HG03521 (cell line): ENCODE results near the gene PITPNM3.
"Not testable (repeated sequence)": the region's sequence is repeated elsewhere in the genome, so short reads cannot be mapped to it uniquely, and the experiment has no call there.

Experiments used
- ATAC-seq: cut with Tn5 transposase; IDR thresholded peaks from one replicate; pipeline ENCODE4 v1.9.1; 2021; ENCODE audit warnings: mild to moderate bottlenecking, moderate library complexity; ENCODE audit not compliant: unreplicated experiment

PITPNM3 gene

GRCh38 chr17:6483507-6483906 lies 72.8 kb downstream of the PITPNM3 start:
- no peak for ATAC-seq

GRCh38 chr17:6482796-6483195 lies 73.6 kb downstream of the PITPNM3 start:
- ATAC-seq = not testable (repeated sequence)

- ATAC-seq = no peak
Observed at GRCh38 chr17:6482105-6482455, 74.3 kb downstream of the PITPNM3 start.

DNA sequence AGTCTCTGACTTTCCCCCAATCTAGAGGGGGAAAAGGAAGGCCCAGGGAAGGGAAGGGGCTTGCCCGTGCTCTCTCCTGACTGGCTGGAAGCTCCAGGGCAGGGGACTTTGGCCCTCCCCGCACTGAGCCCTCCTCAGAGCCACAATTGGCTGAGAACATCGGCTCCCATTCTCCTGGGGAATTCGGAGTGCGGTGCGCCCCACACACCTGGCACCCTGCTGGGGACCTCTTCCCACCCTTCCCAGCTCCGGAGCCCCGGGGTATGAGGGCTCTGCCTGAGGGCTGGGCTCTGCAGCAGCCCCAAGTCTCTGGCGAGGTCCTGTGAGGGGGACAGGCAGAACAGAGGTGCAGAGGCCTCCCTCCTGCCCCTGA lies 76.1 kb downstream of the PITPNM3 start:
- ATAC-seq = no peak

DNA sequence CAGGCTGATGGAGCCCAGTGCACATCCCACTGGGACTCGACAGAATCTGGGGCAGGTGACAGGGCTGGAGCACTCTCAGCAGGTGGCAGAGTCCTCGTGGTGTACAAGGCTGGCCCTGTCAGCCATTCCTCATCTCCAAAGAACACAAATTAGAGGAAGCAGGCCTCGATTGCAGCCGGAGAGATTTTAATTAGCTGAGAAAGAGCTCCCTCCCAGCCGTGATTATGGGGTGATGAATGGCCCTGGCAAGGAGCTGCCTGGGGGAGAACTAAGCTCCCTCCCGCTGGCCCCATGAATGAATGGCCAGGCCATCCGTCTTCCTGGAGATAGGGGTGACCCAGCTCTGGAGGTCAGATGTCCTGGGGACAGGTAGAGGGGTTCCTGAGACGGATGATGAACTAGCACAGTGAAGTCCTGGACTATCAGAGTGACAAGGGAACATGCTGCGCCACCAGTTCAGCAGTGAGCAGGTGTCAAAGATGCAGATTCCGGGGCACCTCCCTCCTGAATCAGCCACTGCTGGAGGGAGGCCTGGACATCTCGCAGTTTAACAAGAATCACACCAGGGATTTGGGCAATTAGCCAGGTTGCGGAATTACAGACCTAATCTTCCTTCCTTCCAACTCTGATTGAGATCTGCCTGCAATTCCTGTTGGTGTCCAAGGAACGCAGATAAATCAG lies 76.6 kb downstream of the PITPNM3 start:
- ATAC-seq = no peak

DNA sequence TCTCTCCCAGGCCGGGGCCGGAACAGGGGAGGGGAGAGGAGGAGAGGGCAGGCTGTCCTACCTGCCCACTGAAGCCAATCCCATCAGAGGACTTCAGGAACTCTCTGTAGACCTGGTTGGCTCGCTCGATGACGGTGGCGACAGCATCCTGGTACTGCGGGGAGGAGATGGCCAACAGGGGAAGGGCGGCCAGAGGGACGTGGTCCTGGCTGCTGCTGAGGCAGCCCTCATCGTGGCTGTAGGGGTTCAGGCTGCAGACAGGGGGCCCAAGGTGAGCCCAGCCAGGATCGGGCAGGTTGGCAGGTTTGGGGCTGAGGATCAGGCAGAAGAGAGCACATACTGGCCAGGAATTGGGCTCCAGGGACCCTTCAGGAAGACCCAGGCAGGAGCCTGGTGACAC lies 77.9 kb downstream of the PITPNM3 start:
- no peak for ATAC-seq

DNA sequence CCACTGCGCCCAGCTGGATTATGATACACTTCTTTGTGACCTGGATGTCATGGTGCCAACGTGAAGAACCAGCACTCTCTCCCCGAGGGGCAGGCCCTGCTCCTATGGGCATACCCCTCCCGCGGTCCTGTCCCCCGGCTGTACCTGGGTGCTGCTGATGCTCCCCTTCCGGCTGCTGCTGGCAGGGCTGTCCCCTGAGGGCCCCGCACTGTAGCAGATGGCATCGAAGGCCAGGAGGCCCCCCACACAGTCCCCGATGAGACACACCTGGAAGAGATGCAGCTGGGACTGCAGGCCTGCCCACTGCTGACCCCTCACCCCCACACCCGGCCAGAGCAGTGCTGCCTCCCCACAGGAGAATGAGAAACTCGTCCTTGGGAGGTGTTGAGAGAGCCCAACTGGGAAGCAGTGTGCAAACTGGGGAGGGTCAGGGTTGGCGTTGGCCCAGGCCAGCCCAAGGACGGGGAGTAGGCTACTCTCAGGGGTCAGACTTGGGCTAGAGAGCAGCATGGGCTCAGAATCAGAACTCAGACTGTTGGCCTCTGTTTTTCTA lies 78.4 kb downstream of the PITPNM3 start:
- ATAC-seq = no peak

GRCh38 chr17:6476810-6477179 lies 79.6 kb downstream of the PITPNM3 start:
- ATAC-seq = no peak

DNA sequence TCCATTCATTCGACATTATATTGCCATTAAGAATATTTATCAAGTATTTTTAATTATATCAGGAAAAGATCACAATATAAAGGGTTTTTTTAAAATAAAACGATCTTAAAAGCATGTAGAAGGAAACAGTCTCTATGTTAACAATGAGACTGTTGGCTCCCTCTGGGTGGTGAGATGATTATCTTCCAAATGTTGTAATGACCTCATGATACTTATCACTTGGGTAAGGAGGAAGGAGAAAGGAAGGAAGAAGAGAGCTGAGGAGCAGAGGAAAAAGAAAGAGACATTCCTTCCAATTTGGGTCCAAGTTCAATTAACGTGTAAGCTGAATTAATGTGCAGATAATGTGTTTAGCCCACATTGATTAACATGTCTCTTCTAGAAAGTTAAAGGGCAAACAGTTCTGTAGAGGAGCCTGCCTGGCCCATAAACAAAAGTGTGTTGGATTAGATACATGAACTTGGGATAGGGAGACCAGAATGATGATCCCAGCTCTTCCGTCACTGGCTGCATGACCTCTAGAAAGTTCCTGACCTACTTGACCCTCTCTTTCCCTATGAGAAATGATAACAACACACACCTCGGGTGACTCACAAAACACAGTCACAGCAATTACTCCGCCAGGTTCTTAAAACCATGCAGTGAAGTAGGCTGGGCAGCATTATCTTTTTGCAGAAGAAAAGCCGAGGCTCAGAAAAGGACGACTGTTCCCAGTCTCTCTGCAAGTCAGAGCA lies 80.1 kb downstream of the PITPNM3 start:
- no peak for ATAC-seq

DNA sequence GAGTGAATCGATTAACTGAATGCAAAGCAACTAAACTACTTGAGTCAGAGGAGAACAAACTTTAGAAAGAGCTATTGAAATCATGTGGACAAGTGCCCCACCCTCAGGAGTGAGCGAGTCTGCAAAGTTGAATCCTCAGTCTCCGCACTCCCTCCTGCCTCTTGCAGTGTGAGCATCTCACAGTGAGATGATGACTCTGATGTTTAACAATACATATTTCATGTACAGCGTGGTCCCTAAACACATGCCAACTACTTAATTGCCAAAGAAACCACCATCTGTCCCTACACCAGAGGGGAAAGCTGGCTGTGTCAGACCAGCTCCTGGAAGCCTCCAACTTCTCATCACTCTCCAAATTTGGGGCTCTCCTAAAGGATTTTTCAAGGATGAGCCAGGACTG lies 80.9 kb downstream of the PITPNM3 start:
- no peak for ATAC-seq

DNA sequence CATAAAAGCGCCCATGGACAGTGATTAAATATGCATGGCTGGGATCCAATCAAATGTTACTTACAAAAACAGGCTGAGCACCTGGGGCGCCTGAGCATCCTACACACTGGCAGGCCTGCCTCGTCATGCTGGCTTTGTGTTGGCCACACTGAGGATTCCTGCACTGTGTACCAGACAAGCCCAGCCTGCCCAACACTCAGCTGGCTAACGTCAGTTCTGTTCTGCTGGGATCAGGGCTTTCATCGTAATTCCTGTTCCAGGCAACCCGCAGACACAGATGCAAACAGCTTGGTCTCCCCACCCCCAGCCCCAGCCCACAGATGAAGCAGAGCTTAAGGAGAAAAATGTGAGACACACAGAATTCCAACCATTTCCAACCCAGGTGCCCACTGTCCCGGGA lies 81.4 kb downstream of the PITPNM3 start:
- ATAC-seq = no peak

GRCh38 chr17:6474376-6474775 lies 82.0 kb downstream of the PITPNM3 start:
- no peak for ATAC-seq

GRCh38 chr17:6473128-6473767 lies 83.1 kb downstream of the PITPNM3 start:
- no peak for ATAC-seq

GRCh38 chr17:6472517-6472916 lies 83.8 kb downstream of the PITPNM3 start:
- no peak for ATAC-seq

DNA sequence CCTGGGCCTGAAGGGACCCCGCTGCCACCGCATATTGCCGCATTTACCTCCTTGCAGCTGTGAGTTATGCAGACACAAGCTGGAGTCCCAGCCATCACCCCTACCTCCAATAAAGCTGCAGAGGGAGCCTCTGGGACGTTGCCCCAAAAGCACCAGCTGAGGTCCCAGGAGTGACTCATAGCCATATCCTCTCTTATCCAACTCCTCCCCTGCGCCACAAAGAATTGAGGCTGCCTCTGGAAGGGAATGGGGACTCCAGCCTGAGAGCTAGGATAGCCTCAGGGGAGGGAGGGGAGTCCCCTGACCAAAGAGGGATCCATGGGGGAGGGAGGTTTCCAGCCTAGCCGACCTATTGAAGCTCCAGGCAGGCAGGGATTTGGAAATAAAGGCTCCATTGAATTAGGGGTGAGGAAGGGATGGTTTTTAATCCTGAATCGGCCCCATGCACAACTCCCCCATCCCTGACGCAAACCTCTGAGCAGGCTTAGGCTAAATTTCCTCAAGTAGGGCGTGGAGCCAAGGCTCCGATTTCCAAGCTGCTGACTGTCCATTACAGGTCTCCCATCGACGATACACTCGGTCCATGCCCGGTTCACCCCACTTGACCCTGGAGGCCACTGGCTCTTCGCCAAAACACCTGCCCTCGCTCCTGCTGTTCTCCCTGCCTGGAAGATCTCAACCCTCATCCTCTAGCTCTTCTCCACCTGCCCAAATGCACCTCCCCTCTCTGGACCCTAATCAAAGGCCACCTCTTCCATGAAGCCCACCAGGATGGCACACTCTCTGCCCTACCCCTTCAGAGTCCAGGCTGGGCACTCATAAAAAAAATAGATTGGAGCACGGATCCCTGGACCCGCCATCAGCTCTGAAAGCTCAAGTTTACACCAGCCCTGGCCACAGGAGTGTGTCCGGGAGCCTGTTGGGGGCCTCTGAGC lies 84.6 kb downstream of the PITPNM3 start:
- no peak for ATAC-seq

DNA sequence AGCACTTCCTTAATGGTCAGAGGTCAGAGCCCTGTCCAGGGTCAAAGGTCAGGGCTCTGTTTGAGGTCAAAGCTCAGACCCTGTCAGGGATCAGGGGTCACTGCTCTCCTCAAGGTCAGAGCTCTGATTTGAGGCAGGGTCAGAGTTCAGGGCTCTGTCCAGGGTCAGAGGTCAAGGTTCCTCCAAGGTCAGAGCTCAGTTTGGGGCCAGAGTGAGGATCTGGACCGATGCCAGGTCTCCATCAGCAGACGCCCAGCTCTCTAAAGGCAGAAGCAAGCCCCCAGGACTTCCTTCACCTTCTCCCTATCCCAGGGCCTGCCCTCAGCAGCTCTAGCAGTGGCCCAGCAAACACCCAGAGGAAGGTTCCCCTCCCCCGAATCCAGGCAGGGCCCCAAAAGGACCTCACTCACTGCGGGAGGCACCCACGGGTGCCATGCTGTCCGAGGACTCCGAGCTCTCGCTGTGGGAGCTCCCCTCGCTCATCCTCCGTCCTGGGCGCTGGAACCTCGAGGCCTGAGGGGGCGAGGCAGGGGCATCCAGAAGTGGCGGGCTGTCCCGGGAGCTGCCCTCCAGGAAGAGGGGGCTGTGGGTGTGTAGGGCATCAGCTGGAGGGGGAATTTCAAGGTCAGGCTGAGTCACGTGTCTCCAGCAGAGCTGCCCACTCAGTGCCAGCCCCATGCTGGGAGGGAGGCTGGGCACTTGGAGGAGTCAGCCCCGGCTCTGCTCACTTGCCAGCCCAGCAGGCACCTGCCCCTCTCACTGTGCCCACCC lies 85.4 kb downstream of the PITPNM3 start:
- no peak for ATAC-seq

DNA sequence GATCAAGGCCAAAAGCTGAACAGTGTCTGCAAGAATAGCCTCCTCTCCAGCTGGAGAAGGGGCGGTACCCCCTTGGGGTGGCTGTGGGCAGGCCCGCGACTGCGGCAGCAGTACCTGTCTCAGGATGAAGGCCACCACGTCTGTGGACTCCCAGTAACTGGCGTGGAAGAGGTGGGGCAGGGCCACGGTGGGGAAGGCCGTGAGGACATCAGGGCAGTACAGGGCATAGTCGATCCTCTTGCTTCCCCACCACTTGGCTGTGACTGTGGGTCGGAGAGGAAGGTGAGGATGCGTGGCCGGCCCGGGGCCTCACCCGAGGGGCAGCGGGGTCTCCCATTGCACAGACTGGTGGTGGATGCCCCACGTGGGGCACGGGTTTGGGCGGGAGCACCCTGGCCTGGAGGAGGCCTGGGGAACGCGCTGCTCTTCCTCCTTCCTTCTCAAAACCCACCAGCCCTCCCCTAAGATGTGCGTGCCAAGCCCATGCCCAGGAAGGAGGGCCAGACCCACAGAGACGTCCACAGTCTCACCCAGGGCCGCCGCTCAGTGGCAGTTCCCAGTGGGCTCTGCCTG lies 86.1 kb downstream of the PITPNM3 start:
- no peak for ATAC-seq

- no peak for ATAC-seq
Observed at GRCh38 chr17:6468051-6468790, 88.1 kb downstream of the PITPNM3 start.

GRCh38 chr17:6467567-6467966 lies 88.8 kb downstream of the PITPNM3 start:
- ATAC-seq = no peak
